ENCODE results near the gene BEGAIN.

- TF ChIP-seq EZH2 (IDR thresholded peaks at IDR 0.05; ENCODE audit: insufficient read depth, poor library complexity, severe bottlenecking) (no peak), EZH2phosphoT487 (IDR thresholded peaks at IDR 0.05; ENCODE audit: insufficient read depth, low read depth) (no peak)
Measured at GRCh38 chr14:100589760-100590469, 2.7 kb upstream of the BEGAIN start.

Measured in GM23248 (cell line).